ENCODE results near the gene ESPNL.

Gene ESPNL

GRCh38 chr2:238098901-238099713 lies 1.0 kb upstream of the ESPNL start:
- DNase-seq, result no peak

GRCh38 chr2:238099714-238100048 lies 459 bp upstream of the ESPNL start:
- no peak for DNase-seq

- DNase-seq, result no peak
These were observed 956 bp downstream of the ESPNL start for GRCh38 chr2:238100821-238101771.

- no peak for DNase-seq
These were observed 2.0 kb downstream of the ESPNL start for GRCh38 chr2:238101891-238102841.

GRCh38 chr2:238102865-238103264 lies 2.7 kb downstream of the ESPNL start:
- DNase-seq, result no peak

GRCh38 chr2:238103465-238104225 lies 3.5 kb downstream of the ESPNL start:
- no peak for DNase-seq

GRCh38 chr2:238104226-238104690 lies 4.1 kb downstream of the ESPNL start:
- DNase-seq, result no peak

GRCh38 chr2:238104691-238105371 lies 4.7 kb downstream of the ESPNL start:
- no peak for DNase-seq

- no peak for DNase-seq
These were observed 5.6 kb downstream of the ESPNL start for GRCh38 chr2:238105506-238106338.

GRCh38 chr2:238106339-238106697 lies 6.2 kb downstream of the ESPNL start:
- DNase-seq, result no peak

- no peak for DNase-seq
These were observed 6.8 kb downstream of the ESPNL start for GRCh38 chr2:238106698-238107524.

- no peak for DNase-seq
These were observed 7.6 kb downstream of the ESPNL start for GRCh38 chr2:238107525-238108422.

GRCh38 chr2:238108423-238109183 lies 8.5 kb downstream of the ESPNL start:
- DNase-seq, result no peak

- DNase-seq, result no peak
These were observed 13.5 kb downstream of the ESPNL start for GRCh38 chr2:238113611-238114010.

GRCh38 chr2:238114331-238114841 lies 14.2 kb downstream of the ESPNL start:
- DNase-seq, result no peak

- DNase-seq, result no peak
These were observed 14.9 kb downstream of the ESPNL start for GRCh38 chr2:238114851-238115660.
